ENCODE results near the gene UNC13A. TPM values are rescaled to one million over a fixed set of nuclear protein-coding genes. Genes with fewer than 3 reads are reported as not detected.

Gene UNC13A
- total RNA-seq, 1 donor from 2014 or later: 0.41 TPM

GRCh38 chr19:17718947-17719711, 31.0 kb upstream of the UNC13A start, which contains the start of gene MAP1S:
Gene MAP1S, plus strand, starts transcription at chr19:17719480. Its CDS starts 23 bp downstream, at chr19:17719503.
- ATAC-seq: peak; percentile 63

GRCh38 chr19:17718550-17718946, 30.4 kb upstream of the UNC13A start:
- no peak for TF ChIP-seq CTCF (IDR thresholded peaks at IDR 0.05)
- Histone ChIP-seq H3K27ac (peak overlapping the region; percentile 70), H3K4me3 (peak overlapping the region; percentile 97), H3K9me3 (no peaks in the 10 kb centered on the region), H3K4me1 (peaks cover 52% of the 10 kb centered on the region), H3K36me3 (peaks cover 6% of the 10 kb centered on the region), H3K27me3 (no peaks in the 10 kb centered on the region)
- intact Hi-C loops (cut with DNase I): no loop called here
- DNase-seq (no peak), ATAC-seq (peak; percentile 1)

More at GRCh38 chr19:17718947-17719711, 31.0 kb upstream of the UNC13A start, which contains the start of gene MAP1S:
- Histone ChIP-seq H3K4me1 (peaks cover 52% of the 10 kb centered on the region), H3K27ac (peak within 1 kb of the TSS; percentile 70), H3K4me3 (peak within 1 kb of the TSS; percentile 97), H3K36me3 (peaks cover 12% of the 10 kb centered on the region), H3K9me3 (no peaks in the 10 kb centered on the region), H3K27me3 (no peaks in the 10 kb centered on the region)
- intact Hi-C loops (cut with DNase I): no loop called here
- peak; percentile 84 for DNase-seq
- no peak for TF ChIP-seq CTCF (IDR thresholded peaks at IDR 0.05)

GRCh38 chr19:17716309-17716929, 28.3 kb upstream of the UNC13A start:
- no peak overlapping the region for H3K27ac ChIP-seq
- no peaks in the 10 kb centered on the region for H3K9me3 ChIP-seq
- intact Hi-C loops (cut with DNase I): no loop called here
- no peak for ATAC-seq
- H3K4me1 ChIP-seq: peaks cover 37% of the 10 kb centered on the region
- H3K36me3 ChIP-seq: no peaks in the 10 kb centered on the region
- H3K27me3 ChIP-seq: no peaks in the 10 kb centered on the region
- no peak overlapping the region for H3K4me3 ChIP-seq
- DNase-seq: no peak
- TF ChIP-seq CTCF (IDR thresholded peaks at IDR 0.05): no peak

GRCh38 chr19:17711851-17712250, 23.7 kb upstream of the UNC13A start:
- TF ChIP-seq CTCF (IDR thresholded peaks at IDR 0.05): no peak
- no peak for DNase-seq
- no peak for ATAC-seq
- Histone ChIP-seq H3K4me3 (no peak overlapping the region), H3K9me3 (no peaks in the 10 kb centered on the region), H3K27ac (no peak overlapping the region), H3K27me3 (no peaks in the 10 kb centered on the region), H3K4me1 (peaks cover 2% of the 10 kb centered on the region), H3K36me3 (no peaks in the 10 kb centered on the region)
- intact Hi-C loops (cut with DNase I): no loop called here

- Histone ChIP-seq H3K9me3 (no peaks in the 10 kb centered on the region), H3K4me3 (no peak overlapping the region), H3K27me3 (no peaks in the 10 kb centered on the region), H3K4me1 (no peaks in the 10 kb centered on the region), H3K36me3 (no peaks in the 10 kb centered on the region), H3K27ac (no peak overlapping the region)
- intact Hi-C loops (cut with DNase I): loop anchor here (10.0 kb wide), 1 partner anchor 68 kb away; no protein-coding TSS in a partner anchor
- no peak for TF ChIP-seq CTCF (IDR thresholded peaks at IDR 0.05)
- no peak for DNase-seq
- ATAC-seq: peak; percentile 41
These were observed 18.6 kb upstream of the UNC13A start for GRCh38 chr19:17706750-17707181.

Data from upper lobe of right lung (tissue), 1 donor.